ENCODE results near the gene GSDME. TPM values are rescaled to one million over a fixed set of nuclear protein-coding genes. Genes with fewer than 3 reads are reported as not detected.
A peak's percentile ranks its signal among the peaks of the same experiment; 100 is the strongest.

The GSDME gene
- total RNA-seq, 1 donor from 2014 or later: 23.6 TPM

GRCh38 chr7:24670782-24671181, 86.5 kb downstream of the GSDME start:
- Mint-ChIP-seq H3K9me3 (ENCODE audit: low read depth) (no peaks in the 10 kb centered on the region), H3K27ac (ENCODE audit: unreplicated experiment) (no peak overlapping the region)

GRCh38 chr7:24669971-24670591, 87.2 kb downstream of the GSDME start:
- no peak overlapping the region for H3K4me3 Mint-ChIP-seq (ENCODE audit: unreplicated experiment)
- TF ChIP-seq, protein P1, sequence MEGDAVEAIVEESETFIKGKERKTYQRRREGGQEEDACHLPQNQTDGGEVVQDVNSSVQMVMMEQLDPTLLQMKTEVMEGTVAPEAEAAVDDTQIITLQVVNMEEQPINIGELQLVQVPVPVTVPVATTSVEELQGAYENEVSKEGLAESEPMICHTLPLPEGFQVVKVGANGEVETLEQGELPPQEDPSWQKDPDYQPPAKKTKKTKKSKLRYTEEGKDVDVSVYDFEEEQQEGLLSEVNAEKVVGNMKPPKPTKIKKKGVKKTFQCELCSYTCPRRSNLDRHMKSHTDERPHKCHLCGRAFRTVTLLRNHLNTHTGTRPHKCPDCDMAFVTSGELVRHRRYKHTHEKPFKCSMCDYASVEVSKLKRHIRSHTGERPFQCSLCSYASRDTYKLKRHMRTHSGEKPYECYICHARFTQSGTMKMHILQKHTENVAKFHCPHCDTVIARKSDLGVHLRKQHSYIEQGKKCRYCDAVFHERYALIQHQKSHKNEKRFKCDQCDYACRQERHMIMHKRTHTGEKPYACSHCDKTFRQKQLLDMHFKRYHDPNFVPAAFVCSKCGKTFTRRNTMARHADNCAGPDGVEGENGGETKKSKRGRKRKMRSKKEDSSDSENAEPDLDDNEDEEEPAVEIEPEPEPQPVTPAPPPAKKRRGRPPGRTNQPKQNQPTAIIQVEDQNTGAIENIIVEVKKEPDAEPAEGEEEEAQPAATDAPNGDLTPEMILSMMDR (IDR thresholded peaks at IDR 0.05): no peak
- peaks cover 2% of the 10 kb centered on the region for H3K36me3 Mint-ChIP-seq (ENCODE audit: low read depth)
- H3K27me3 Mint-ChIP-seq (ENCODE audit: low read depth): no peaks in the 10 kb centered on the region
- peaks cover 9% of the 10 kb centered on the region for H3K4me1 Mint-ChIP-seq (ENCODE audit: low read depth)
- H3K9me3 Mint-ChIP-seq (ENCODE audit: low read depth): no peaks in the 10 kb centered on the region
- no peak overlapping the region for H3K27ac Mint-ChIP-seq (ENCODE audit: unreplicated experiment)
- DNase-seq (ENCODE audit: low spot score): no peak

More at GRCh38 chr7:24670782-24671181, 86.5 kb downstream of the GSDME start:
- no peak for DNase-seq (ENCODE audit: low spot score)
- TF ChIP-seq, protein P1 (IDR thresholded peaks at IDR 0.05): no peak
- H3K4me1 Mint-ChIP-seq (ENCODE audit: low read depth): peaks cover 6% of the 10 kb centered on the region
- peaks cover 2% of the 10 kb centered on the region for H3K36me3 Mint-ChIP-seq (ENCODE audit: low read depth)
- no peaks in the 10 kb centered on the region for H3K27me3 Mint-ChIP-seq (ENCODE audit: low read depth)
- no peak overlapping the region for H3K4me3 Mint-ChIP-seq (ENCODE audit: unreplicated experiment)

DNA sequence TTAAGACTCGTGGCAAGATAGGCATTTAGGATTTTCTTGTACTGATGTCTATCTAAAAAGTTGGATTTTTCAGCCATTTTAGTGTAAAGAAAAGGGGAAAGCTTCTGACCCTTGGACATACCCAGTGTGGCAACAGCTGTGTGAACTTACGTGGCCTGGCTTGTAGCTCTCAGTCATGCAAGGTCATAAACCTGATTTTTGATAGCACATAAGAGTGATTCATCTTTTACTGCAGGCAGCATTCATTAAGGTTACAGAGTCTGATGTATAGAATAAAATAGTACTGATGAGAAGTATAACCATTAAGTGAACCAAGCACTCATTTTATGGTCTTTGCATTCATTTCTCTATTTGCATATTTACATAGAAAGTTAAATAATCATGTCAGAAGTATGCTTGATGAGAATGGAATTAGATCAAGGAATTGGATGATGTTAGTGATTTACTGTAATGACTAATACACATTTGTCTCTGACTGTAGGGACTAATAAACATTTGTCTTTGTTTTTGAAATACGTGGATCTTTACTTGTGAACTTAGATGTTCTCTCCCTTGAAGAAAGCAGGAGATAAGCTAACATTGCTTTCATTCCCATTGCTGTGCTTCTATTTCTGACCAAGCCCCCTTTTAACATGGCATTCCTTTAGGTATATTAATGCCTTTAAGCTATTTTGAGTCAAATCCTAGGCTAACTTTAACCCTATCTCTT, 88.2 kb downstream of the GSDME start:
- peaks cover 9% of the 10 kb centered on the region for H3K4me1 Mint-ChIP-seq (ENCODE audit: low read depth)
- H3K27me3 Mint-ChIP-seq (ENCODE audit: low read depth): no peaks in the 10 kb centered on the region
- DNase-seq (ENCODE audit: low spot score): no peak
- H3K4me3 Mint-ChIP-seq (ENCODE audit: unreplicated experiment): no peak overlapping the region
- TF ChIP-seq, protein P1 (IDR thresholded peaks at IDR 0.05): no peak
- no peak overlapping the region for H3K27ac Mint-ChIP-seq (ENCODE audit: unreplicated experiment)
- no peaks in the 10 kb centered on the region for H3K9me3 Mint-ChIP-seq (ENCODE audit: low read depth)
- H3K36me3 Mint-ChIP-seq (ENCODE audit: low read depth): peaks cover 2% of the 10 kb centered on the region

- no peak for DNase-seq (ENCODE audit: low spot score)
- TF ChIP-seq, protein P1 (IDR thresholded peaks at IDR 0.05): peak; percentile 91
- no peaks in the 10 kb centered on the region for H3K27me3 Mint-ChIP-seq (ENCODE audit: low read depth)
- no peaks in the 10 kb centered on the region for H3K36me3 Mint-ChIP-seq (ENCODE audit: low read depth)
- H3K27ac Mint-ChIP-seq (ENCODE audit: unreplicated experiment): no peak overlapping the region
- no peaks in the 10 kb centered on the region for H3K9me3 Mint-ChIP-seq (ENCODE audit: low read depth)
- no peak overlapping the region for H3K4me3 Mint-ChIP-seq (ENCODE audit: unreplicated experiment)
- peaks cover 9% of the 10 kb centered on the region for H3K4me1 Mint-ChIP-seq (ENCODE audit: low read depth)
Observed at GRCh38 chr7:24665564-24666294, 91.5 kb downstream of the GSDME start.

GRCh38 chr7:24660546-24660945, 96.7 kb downstream of the GSDME start:
- H3K4me3 Mint-ChIP-seq (ENCODE audit: unreplicated experiment): no peak overlapping the region
- peaks cover 6% of the 10 kb centered on the region for H3K9me3 Mint-ChIP-seq (ENCODE audit: low read depth)
- no peaks in the 10 kb centered on the region for H3K36me3 Mint-ChIP-seq (ENCODE audit: low read depth)
- no peak overlapping the region for H3K27ac Mint-ChIP-seq (ENCODE audit: unreplicated experiment)
- H3K4me1 Mint-ChIP-seq (ENCODE audit: low read depth): peaks cover 2% of the 10 kb centered on the region
- no peak for DNase-seq (ENCODE audit: low spot score)
- H3K27me3 Mint-ChIP-seq (ENCODE audit: low read depth): no peaks in the 10 kb centered on the region
- TF ChIP-seq, protein P1 (IDR thresholded peaks at IDR 0.05): no peak
